SU-DHL-6 (cell line): Measurements from ENCODE around the gene MMP15.

Experiments used
- CTCF ChIP-seq: fragments of 200-600 bp; sonication (generic); IDR thresholded peaks from one replicate; pipeline ENCODE4 v1.5.1; 2017; ENCODE audit warnings: antibody characterized with exemption, mild to moderate bottlenecking, low read length, moderate library complexity; ENCODE audit not compliant: insufficient read depth, poor library complexity, severe bottlenecking
- EZH2phosphoT487 ChIP-seq: fragments of 200-600 bp; sonication (generic), shearing (Covaris generic); conservative IDR thresholded peaks from 2 replicates; pipeline ENCODE4 v1.6.1; 2018; ENCODE audit warnings: mild to moderate bottlenecking, antibody characterized with exemption, low read length, moderate library complexity, mixed read lengths

- TF ChIP-seq CTCF (no peak), EZH2phosphoT487 (no peak)
Observed at GRCh38 chr16:58031016-58031800, 5.7 kb downstream of the MMP15 start.
